Stimulated activated CD8-positive, alpha-beta memory T cell treated with anti-CD3 and anti-CD28 coated beads, Interleukin-15, amount 100 ng/mL, for 24 hours (primary cell): ENCODE data around the gene KDM5A.
"Not testable (repeated sequence)": the region's sequence is repeated elsewhere in the genome, so short reads cannot be mapped to it uniquely, and the experiment has no call there.

Experiments used
- DNase-seq: peaks from one replicate; pipeline ENCODE4 v3.0.0-alpha.2; 2020; ENCODE audit warnings: low read depth

Gene KDM5A

DNA sequence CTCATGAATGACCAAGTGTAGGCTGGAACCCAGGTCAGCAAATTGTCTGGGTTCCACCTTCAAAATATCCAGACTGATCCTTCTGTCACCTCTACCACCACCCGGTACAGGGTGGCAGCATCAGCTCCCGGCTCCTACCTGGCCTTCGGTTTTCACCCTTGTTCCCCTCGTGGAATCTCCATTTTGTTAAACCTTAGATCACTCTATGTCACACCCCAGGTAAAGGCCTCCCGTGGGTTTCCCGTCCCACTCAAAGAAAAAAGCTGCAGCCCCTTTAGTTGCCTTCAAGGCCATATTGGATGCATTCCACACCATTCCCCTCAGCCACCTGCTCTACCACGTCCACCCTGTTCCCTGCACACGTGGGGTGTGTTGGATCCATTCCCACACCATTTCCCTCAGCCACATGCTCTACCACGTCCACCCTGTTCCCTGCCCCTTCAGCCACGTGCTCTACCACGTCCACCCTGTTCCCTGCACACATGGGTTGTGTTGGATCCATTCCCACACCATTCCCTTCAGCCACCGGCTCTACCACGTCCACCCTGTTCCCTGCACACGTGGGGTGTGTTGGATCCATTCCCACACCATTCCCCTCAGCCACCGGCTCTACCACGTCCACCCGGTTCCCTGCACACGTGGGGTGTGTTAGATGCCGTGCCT is 150.3 kb downstream of the KDM5A start:
- no peak for DNase-seq

DNA sequence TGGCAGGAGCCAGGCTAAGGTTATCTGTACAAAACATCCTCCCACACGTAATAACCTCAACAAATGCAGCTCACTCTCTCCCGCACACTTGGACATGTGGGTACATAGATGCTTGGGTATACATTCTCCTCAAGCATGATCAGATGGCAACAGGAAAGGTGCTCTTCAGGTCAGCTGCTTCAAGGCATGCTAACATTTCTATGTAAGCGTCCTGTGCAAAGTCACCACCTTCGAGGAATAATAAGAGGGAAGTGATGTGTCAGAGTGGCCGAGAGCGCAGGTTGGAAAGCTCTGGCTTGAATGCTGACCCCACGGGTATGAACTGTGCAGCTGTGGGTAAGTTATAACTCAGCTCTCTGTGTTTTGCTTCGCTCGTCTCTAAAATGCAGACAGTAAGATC is 151.0 kb downstream of the KDM5A start:
- no peak for DNase-seq

DNA sequence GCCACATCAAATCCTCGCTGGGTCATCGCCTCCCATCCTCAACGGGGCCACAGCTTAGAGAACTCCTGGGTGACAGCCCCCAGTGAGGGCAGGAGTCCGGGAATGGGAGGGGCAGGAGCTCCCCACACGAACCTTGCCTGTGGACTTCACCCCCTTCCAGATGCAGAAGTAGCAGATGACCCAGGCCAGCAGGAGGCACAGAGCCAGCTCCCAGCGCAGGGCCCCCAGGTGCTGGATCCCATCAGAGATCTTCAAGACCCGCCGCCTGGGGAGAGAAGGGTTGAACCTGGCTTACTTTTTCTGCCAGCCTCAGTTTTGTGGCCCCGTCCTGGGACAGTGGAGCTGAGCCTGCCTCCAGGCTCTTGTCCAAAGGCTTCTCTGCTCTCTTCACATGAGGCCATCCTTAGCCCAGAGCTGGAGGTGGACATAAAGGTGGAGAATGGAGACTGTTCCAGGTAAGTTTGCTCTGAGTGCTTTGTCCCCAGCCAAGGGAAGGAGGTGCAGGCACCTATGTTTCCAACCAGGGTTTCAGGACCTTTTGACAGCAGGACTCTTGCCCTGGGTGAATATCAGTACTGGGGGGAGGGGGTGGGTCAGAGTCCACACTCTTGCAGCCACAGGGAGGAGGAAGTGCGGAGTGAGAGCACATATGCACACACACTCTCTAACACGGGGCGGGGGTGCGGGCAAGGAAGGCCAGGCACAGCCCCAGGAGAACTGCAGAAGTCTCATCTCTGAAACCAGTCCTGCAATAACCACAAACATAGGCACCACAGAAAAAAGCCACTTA is 151.9 kb downstream of the KDM5A start:
- no peak for DNase-seq

DNA sequence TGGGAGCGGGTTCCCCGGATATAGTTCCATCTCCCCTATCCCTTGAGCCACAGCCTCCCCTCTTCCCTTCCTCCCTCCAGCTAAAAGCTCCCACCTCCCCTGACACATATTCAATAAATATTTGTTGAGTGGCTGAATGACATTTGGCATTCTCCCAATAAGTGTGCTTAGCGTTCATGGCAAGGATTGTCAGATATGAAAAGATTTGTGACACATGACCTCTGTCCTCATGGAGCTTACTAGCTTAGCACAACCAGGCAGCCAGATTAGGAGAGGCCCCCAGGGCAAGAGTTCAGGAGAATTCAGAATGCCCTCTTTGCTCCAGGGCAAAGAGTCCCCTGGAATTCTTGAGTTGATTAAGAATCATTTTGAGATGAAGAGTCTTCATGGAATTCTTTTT is 152.7 kb downstream of the KDM5A start:
- DNase-seq: no peak

DNA sequence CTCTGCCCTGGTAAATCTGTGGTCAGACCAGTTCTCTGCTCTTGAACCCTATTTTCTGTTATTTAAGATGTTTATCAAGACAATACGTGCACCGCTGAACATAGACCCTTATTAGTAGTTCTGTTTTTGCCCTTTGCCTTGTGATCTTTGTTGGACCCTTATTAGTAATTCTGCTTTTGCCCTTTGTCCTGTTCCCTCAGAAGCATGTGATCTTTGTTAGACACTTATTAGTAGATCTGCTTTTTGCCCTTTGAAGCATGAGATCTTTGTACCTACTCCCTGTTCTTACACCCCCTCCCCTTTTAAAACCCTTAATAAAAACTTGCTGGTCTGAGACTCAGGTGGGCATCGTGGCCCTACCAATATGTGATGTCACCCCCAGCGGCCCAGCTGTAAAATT is 153.2 kb downstream of the KDM5A start:
- not testable (repeated sequence) for DNase-seq

DNA sequence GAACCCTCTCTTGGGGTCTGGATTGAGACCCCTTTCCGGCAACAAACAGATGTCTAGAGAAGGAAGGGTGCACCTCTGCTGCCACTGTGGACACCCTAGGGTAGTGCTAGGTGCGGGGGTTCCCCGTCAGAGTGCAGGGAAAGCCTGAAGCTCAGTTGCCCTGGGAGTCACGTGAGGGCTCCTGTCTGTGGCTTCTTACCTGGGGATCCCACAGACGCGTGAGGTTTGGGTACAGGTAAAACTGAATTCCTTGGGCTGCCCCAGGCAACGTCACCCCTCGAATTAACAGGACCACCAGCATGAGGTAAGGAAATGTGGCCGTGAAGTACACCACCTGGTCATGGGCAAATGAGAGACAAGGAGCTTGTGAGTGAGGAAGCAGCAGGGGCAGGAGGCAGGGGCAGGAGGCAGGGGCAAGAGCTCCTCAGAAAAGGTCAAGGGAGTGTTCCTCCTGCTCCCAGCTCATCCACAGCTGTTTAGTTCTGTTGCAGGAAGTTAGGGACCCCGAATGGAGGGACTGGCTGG is 154.2 kb downstream of the KDM5A start:
- no peak for DNase-seq

DNA sequence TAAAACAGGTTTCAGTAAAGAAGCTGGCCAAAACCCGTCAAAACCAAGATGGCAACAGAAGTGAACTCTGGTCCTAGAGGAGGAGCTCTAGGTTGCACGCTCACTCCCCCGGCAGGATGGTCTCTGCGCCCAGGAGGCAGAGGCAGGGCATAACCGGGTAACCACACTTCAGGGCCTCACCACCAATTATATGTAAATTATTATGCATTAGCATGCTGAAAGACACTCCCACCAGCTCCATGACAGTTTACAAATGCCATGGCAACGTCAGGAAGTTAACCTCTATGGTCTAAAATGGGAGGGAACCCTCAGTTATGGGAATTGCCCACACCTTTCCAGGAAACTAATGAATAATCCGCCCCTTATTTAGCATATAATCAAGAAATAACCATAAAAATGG is 155.1 kb downstream of the KDM5A start:
- DNase-seq: no peak

DNA sequence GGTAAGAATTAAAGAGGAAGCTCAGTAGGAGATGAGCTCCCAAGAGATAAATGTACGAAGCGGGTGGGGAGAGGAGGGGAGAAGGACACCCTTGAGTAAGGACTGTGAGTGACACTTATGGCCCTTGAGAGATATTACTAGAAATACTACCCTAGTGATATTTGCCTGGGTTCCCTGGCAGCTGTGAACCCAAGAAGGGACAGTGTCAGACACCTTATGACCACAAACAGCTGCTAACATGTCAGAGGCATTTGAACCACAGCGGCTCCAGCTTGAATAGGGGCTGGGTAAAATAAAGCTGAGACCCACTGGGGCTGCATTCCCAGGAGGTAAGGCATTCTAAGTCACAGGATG is 155.5 kb downstream of the KDM5A start:
- no peak for DNase-seq

DNA sequence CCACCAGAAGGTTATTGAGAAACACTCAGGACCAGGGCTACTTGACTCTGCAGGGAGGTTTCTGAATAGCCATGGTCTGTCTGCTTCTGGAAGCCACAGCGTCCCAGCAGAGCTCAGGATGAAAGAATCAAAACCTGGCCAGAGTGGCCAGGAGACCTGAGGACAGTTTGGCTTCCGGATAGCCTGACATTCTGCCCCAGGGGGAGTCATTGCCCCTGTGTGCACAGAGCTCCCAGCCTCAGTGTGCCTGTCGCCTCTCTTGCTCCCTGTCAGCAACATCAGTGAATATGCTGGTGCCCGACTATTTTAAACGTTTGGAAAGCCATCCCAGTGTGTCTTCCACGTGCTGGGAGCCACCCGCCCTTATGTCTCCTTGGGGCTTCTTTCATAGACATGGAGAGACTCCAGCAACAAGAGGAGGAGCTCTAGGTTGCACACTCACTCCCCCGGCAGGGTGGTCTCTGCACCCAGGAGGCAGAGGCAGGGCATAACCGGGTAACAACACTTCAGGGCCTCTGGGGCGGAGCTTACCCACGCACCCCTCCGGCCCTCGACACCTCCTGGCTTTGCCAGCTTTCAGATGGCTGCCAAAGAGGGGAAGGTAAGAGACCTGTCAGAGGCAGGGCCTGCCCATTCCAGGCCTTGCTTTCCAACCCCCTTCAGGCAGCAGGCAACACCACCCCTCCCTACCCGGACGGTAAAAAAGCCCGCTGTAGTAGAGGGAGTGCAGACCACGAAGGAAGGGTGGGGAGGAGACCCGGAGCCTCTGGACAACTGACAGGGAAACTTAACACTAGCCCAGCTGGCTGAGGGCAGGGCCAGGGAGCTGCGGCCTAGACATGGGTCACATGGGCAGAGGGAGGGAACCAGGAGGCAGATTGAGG is 156.1 kb downstream of the KDM5A start:
- no peak for DNase-seq

DNA sequence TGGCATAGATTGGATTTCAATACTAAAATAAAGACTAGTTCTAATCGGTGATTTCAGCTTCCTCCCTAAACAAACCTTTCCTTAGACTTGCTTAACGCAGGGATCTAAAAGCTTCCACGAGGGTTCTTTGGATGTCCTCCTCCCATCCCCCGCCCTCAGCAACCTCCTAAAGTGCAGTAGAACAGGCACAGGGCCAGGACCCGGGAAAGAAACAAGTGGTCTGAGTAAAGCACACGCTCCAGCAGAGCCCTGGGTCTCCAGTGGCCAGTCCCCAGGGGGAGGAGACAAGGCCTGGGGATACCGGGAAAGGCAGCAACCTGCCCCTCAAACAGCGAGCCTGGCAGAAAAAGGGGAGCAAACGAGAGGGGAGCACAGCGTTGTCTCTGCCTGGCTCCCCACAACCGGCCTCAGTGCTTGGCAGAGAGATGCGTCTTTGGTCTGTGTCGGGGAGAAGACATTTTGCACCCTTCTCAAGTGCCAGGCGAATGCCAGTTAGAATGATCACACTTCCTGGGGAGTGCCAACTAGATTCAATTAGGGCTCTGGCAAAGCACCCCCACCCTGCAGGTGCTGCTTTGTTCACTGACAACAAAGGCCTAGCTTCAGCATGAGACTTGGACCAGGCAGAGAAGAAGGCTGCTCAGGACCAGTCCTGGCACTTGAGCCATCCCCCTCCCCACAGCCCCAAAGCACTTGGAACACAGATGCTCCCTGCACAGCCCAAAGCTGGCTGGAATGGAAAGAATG is 158.0 kb downstream of the KDM5A start:
- DNase-seq: no peak
